Activated CD4-positive, alpha-beta T cell treated with anti-CD3 and anti-CD28 coated beads, Interleukin-2, amount 50 U/mL, for 16 hours (primary cell): ENCODE measurements around the gene CDHR5.
A peak's percentile ranks its signal among the peaks of the same experiment; 100 is the strongest.
"Not testable (repeated sequence)": the region's sequence is repeated elsewhere in the genome, so short reads cannot be mapped to it uniquely, and the experiment has no call there.

Source experiments
- DNase-seq: peaks from one replicate; pipeline ENCODE4 v3.0.0-alpha.2; 2020

The CDHR5 gene

GRCh38 chr11:624705-625635 lies at the start of gene CDHR5:
TSS of gene CDHR5 (minus strand) at chr11:624955. CDS start at chr11:624902, 53 bp downstream.
- DNase-seq: no peak

DNA sequence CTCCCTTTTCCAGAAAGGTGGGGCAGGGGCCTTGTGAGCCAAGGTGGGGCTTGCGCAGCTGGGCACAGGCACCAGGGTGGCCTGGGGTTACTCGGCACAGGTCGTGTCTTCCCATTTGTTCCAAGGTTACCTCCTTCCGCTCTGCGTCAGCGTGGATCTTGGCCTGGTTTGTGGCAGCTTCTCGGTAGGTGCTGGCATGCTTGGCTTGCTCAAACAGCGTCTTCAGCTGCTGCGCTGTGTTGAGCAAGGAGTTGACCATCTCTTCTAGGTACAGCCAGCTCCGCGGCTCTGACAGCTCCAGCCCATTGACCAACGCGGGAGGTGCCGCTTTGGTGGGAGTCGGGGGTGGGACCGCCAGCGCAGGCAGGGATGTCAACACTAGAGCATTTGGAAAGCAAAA lies 49.7 kb upstream of the CDHR5 start:
- DNase-seq: no peak

DNA sequence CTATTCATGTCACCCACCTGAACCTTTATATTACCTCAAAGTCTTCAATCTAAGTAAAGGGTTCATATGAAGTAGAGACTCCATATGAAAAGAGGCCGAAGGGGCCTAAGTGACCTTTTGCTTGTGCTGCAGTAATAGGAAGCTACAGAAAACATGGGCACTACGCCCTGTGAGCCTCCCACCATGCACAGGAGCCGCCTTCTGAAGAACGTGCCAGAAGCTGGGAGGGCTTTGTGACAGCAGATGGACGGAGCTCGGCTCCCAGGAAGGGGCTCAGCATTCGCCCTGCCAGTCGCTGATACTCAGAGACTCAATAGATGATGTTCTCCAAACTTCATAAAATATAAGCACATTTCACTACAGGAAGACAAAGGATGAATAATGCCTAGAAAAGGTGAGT lies 49.1 kb upstream of the CDHR5 start:
- no peak for DNase-seq

GRCh38 chr11:665704-666281 lies 41.0 kb upstream of the CDHR5 start:
- no peak for DNase-seq

GRCh38 chr11:665062-665703 lies 40.4 kb upstream of the CDHR5 start:
- DNase-seq: no peak

DNA sequence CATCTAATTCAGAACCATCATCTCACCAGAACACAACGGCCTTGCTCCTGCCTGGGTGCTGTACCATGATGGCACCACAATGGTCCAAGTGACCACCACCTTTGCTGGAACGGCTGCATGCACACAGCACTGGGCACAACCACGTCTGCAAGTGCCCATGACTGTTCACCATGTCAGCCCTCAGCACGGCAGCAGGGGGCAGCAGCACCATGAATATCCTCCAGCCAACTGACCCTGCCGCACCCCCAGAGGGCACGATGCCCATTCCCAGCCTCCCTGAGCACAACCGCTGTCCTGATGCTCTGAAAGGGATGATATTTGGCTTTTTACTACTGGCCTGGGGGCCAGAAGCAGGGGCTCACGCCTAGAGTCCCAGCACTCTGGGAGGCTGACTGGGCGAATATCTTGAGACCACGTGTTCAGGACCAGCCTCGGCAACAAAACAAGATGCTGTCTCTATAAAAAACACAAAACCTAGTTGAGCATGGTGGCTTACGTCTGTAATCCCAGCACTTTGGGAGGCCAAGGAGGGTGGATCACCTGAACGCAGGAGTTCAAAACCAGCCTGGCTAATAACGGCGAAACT lies 38.0 kb upstream of the CDHR5 start:
- peak; percentile 23 for DNase-seq

DNA sequence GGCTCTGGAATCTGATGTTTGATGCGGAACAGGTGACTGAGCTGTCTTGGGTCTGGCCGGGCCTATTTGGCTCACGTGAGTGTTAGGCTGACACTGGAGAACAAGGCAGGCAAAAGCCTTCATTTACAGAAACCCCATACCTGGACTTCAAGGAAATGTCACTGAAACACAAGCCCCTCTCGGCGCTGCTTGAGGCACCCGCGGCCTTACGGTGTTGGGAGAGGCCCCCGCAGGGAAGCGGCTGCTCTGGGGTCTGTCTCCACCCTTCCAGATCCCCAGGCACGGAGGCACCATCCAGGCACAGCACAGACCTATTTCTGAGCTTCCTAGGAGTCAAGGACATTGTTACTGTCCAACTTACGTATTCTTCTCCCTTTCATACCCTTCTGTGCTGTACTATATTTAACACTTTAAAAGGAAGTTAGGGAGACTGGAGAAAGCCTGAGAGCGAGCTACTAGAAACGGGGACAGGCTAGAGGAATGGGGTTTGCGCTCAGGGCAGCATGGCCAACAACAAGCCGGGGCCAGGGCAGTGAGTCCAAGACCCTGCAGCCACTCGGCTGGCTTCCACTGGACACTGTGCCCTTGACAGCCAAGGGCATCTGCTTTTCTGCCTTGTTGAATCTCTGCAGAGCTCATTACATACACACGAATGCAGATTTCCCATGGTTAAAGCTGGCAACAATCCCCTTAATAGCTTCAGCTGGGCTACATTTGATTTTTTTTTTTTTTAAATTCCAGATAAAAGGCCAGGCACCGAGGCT lies 36.1 kb upstream of the CDHR5 start:
- DNase-seq: no peak

GRCh38 chr11:660281-660680 lies 35.5 kb upstream of the CDHR5 start:
- no peak for DNase-seq

DNA sequence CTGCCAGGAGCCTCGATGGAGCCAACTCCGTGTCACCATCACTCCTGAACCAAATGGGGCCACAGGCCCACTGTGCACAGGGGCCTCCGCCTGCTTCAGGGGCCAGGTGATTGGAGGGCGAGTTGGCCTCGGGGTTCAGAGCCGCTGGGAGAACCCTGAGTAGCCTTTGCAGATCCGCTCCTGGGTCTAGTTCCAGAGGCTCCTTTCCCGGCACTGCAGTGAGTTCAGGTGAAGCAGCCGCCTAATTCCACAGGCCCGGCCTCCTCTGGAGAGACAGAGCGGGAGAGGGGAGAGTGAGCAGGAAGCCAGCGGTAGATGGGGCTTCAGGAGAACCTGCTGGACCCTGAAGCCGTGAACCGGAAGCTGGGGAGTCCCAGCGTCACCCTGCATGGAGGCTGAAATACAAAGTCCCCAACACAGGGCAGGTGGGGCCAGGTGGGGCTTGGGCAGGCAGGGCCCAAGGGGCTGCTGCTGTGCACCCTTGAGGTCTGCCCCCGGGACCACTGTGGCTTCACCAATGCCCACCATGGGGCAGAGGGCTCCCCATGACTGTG lies 34.9 kb upstream of the CDHR5 start:
- no peak for DNase-seq

DNA sequence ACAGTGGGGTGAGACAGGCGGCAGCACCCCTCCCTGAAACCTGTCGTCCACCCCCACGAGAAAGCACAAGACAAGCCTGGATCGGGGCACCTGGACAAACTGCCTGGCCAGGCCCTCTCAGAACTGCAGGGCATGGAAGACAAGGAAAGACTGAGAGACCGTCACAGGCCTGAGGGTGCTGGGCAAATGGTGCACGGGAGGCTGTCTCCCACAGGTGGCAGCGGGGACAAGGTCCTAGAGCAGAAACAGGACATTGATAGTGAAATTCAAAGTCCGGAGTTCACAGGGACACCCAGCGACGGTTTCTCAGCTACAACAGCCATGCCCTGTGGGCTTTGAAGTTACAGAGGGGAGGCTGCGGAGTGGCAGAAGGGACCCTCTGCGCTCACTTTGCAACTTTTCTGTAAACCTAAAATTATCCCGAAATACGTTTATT lies 33.0 kb upstream of the CDHR5 start:
- DNase-seq: no peak

DNA sequence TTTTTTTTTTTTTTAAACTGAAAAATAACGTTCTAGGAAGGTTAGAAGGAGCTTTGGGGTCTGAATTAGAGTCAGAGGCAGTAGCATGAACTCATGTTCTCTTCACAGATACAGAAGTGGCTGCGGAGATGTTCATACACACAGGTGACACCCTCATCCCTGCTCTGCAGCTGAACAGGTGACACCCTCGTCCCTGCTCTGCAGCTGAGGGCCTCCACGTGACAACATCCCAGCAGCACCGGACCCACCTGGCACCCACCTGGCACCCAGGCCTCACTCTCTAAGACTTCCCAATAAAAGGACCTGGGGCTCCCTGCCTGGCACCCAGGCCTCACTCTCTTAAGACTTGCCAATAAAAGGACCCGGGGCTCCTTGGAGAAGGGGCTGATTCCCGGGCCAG lies 32.1 kb upstream of the CDHR5 start:
- DNase-seq: no peak

DNA sequence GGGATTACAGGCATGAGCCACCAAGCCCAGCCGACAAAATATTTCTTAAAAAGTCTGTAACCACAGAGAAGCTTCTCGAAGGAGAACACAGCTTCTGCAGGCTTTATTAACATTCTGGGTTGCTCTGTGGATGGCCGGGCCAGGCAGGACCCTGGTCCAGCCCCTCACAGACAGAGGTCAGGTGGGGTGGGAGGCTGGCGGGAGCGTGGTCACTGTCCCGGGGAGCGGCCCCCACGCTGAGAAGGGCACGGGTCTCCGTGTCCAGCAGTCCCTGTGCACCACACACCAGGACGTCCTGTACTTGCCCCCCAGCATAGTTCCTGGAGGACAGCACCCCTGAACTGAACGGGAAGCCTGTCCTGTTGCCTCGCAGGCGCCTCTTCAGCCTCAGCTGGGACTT lies 31.7 kb upstream of the CDHR5 start:
- DNase-seq: no peak

DNA sequence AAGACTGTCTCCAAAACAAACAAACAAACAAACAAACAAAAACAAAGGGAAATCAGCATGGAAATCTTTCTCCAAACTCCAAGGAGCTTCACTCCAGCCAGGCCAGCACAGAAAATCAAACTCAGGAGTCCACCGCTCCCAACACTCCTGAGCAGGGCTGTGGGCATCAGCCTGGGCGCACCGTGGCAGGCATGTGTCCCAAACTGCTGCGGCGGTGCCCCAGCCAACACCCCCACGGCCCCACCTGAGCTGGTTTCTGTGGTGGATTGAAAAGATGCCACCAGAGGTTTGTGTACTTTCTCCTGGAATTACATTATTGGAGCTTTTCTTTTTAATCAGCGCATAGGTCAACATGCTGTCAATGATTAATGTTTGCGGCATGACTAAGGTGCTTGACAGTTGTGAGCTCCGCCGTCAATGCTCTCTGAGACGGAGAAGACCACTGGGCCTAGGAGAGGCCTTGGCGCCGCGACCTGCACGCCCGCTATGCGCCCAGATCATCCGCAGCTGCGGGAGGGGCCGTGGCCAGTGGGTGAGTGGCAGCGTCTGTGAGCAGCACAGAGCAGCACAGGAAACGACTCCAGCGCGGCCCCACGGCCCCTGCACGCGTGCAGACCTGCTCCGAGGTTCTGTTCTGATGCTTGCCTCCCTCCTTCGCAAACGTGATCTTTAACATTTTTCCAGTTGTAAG lies 30.4 kb upstream of the CDHR5 start:
- DNase-seq: no peak

GRCh38 chr11:654444-654843 lies 29.7 kb upstream of the CDHR5 start:
- not testable (repeated sequence) for DNase-seq

DNA sequence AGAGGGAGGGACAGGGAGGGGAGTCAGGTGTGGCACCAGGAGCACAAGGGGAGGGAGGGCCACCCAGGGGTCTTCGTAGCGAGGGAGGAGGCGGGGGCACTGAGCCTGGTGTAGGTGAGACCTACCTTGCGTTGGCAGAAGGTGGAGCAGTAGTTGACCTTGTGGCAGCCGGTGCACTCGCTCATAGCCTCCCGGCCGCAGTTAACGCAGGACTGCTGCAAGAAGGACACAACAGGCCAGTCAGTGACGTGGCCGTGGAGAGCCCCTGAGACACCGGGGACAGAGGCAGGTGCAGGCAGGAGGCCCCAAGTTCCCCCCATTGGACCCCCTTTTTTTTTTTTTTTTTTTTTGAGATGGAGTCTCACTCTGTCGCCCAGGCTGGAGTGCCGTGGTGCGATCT lies 29.1 kb upstream of the CDHR5 start:
- no peak for DNase-seq

GRCh38 chr11:653136-653535 lies 28.4 kb upstream of the CDHR5 start:
- not testable (repeated sequence) for DNase-seq

DNA sequence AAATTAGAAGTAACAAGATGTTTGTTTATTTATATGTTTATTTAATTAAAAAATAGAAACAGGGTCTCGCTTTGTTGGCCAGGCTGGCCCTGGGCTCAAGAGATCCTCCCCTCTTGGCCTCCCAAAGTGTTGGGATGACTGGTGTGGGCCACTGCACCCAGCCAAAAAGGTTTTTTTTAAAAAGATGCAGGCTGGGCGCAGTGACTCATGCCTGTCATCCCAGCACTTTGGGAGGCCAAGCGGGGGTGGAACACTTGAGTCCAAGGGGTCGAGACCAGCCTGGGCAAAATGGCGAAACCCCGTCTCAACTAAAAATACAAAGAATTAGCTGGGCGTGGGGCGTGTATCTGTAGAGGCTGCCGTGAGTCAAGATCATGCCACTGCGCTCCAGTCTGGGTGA lies 25.7 kb upstream of the CDHR5 start:
- no peak for DNase-seq

DNA sequence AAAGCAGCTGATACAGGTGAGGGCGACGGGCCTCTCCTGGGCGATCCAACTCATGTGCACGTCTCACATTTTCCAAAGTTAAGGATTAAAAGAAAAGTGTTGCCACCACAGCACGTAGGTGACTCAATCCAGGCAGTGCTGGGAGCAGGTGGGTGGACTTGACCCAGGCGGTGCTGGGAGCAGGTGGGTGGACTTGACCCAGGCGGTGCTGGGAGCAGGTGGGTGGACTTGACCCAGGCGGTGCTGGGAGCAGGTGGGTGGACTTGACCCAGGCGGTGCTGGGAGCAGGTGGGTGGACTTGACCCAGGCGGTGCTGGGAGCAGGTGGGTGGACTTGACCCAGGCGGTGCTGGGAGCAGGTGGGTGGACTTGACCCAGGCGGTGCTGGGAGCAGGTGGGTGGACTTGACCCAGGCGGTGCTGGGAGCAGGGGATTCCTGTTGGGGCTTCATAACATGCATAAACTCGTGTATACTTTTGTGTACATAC lies 23.0 kb upstream of the CDHR5 start:
- DNase-seq: not testable (repeated sequence)

- DNase-seq: no peak
Observed at GRCh38 chr11:646214-646613, 21.5 kb upstream of the CDHR5 start.

DNA sequence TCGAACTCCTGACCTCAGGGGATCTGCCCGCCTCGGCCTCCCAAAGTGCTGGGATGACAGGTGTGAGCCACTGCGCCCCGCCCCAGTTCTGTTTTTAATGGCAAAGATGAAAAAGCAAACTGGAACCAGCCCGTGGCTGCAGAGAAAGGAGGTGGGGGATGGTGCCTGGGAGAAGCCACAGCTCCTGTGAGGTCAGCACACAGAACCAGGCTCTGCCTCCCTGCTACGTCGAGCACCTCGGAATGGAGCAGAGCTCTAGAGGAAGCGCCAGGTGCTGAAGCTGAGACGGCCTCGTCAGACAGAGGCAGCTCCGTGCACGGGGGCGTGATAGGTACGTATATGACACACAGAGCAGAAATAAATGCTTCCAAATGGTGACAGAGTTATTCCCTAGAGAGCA lies 20.8 kb upstream of the CDHR5 start:
- DNase-seq: peak; percentile 23
